OCI-LY1 (cell line): ENCODE results near the gene MYOZ3.

Experiments used
- H2AFZ ChIP-seq: fragments of 200-600 bp; sonication (generic), shearing (Covaris generic); 2 replicates; pipeline ENCODE4 v1.6.0; 2014; ENCODE audit warnings: antibody characterized with exemption, mild to moderate bottlenecking, low read length
- H3F3A ChIP-seq: fragments of 200-600 bp; sonication (generic), shearing (Covaris generic); 2 replicates; pipeline ENCODE4 v1.6.0; 2014; ENCODE audit warnings: mild to moderate bottlenecking, antibody characterized with exemption, low read length, moderate library complexity; ENCODE audit not compliant: insufficient read depth
- H3K27ac ChIP-seq: fragments of 200-600 bp; sonication (generic); 2 replicates; pipeline ENCODE4 v1.5.1; 2014; ENCODE audit warnings: low read length, mixed run types, mild to moderate bottlenecking, low read depth; ENCODE audit not compliant: poor library complexity, severe bottlenecking
- H3K27me3 ChIP-seq: fragments of 200-600 bp; sonication (generic); 2 replicates; pipeline ENCODE4 v1.6.0; 2014; ENCODE audit warnings: antibody characterized with exemption, mild to moderate bottlenecking, low read length, moderate library complexity; ENCODE audit not compliant: insufficient read depth
- H3K36me3 ChIP-seq: fragments of 200-600 bp; sonication (generic); 2 replicates; pipeline ENCODE4 v1.6.1; 2014; ENCODE audit warnings: mild to moderate bottlenecking, antibody characterized with exemption, low read length, moderate library complexity, mixed read lengths; ENCODE audit not compliant: insufficient read depth
- H3K4me1 ChIP-seq: fragments of 200-600 bp; sonication (generic); 2 replicates; pipeline ENCODE4 v1.5.1; 2014; ENCODE audit warnings: mild to moderate bottlenecking, low read length, moderate library complexity; ENCODE audit not compliant: insufficient read depth, severe bottlenecking
- H3K4me2 ChIP-seq: fragments of 200-600 bp; sonication (generic), shearing (Covaris generic); 2 replicates; pipeline ENCODE4 v1.6.1; 2014; ENCODE audit warnings: low read length
- H3K4me3 ChIP-seq: fragments of 200-600 bp; sonication (generic); 2 replicates; pipeline ENCODE4 v1.5.1; 2014; ENCODE audit warnings: low read length, low read depth, mild to moderate bottlenecking, mixed read lengths; ENCODE audit not compliant: poor library complexity, severe bottlenecking
- H3K79me2 ChIP-seq: fragments of 200-600 bp; shearing (Covaris generic); 2 replicates; pipeline ENCODE4 v1.6.1; 2016; ENCODE audit warnings: mixed run types, low read length, mixed read lengths; ENCODE audit not compliant: insufficient read depth
- H3K9ac ChIP-seq: fragments of 200-600 bp; sonication (generic), shearing (Covaris generic); 2 replicates; pipeline ENCODE4 v1.6.1; 2014; ENCODE audit warnings: mild to moderate bottlenecking, low read length, mixed read lengths
- H3K9me2 ChIP-seq: fragments of 200-600 bp; sonication (generic), shearing (Covaris generic); 2 replicates; pipeline ENCODE4 v1.6.1; 2014; ENCODE audit warnings: low read depth, mild to moderate bottlenecking, low read length, mixed read lengths
- H3K9me3 ChIP-seq: fragments of 200-600 bp; shearing (Covaris generic); 2 replicates; pipeline ENCODE4 v1.6.1; 2014; ENCODE audit warnings: low read length, mixed read lengths
- H4K20me1 ChIP-seq: fragments of 200-600 bp; sonication (generic), shearing (Covaris generic); 2 replicates; pipeline ENCODE4 v1.6.0; 2016; ENCODE audit warnings: mild to moderate bottlenecking, low read length; ENCODE audit not compliant: insufficient read depth
- EZH2 ChIP-seq: fragments of 200-600 bp; sonication (generic), shearing (Covaris generic); IDR thresholded peaks from 2 replicates; pipeline ENCODE4 v1.8.0; 2017; ENCODE audit warnings: borderline replicate concordance, mixed run types, mild to moderate bottlenecking, antibody characterized with exemption, low read length, moderate library complexity, mixed read lengths
- TF ChIP-seq, protein P1 (sequence below): fragments of 200-600 bp; sonication (generic), shearing (Covaris generic); IDR thresholded peaks from 2 replicates; pipeline ENCODE4 v1.5.1; 2017; ENCODE audit warnings: mild to moderate bottlenecking, antibody characterized with exemption, low read length, moderate library complexity, mixed read lengths

MYOZ3 gene, protein sequence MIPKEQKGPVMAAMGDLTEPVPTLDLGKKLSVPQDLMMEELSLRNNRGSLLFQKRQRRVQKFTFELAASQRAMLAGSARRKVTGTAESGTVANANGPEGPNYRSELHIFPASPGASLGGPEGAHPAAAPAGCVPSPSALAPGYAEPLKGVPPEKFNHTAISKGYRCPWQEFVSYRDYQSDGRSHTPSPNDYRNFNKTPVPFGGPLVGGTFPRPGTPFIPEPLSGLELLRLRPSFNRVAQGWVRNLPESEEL

DNA sequence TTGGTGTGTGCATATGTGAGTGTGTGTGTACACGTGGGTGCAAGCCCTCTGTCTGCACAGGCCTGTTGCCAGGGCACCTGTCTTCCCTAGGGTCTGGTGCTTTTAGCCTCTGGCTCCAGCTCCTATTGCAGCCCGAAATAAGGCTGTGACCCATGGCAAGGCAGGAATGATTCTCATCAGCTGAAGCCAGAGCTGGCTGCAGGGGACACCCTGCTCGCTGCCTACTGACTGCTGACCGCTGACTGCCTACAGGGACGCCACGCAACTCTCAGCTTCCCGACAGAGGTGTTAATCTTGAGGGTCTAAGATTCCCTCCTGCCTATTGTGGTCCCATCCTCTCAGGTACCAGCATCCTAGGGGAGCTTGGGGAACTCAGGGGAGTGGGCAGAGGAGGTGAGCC lies at the start of gene MYOZ3:
Gene MYOZ3, plus strand, starts transcription at position 166 of the 400 bp plus-strand sequence. CDS start 1,691 bp downstream, outside the sequence.
- Histone ChIP-seq H3K4me2 (no peak within 1 kb of the TSS), H3K9me3 (no peaks in the 10 kb centered on the region), H4K20me1 (no peaks in the 10 kb centered on the region), H3K79me2 (no peaks in the 10 kb centered on the region), H3K4me3 (no peak within 1 kb of the TSS), H3K27me3 (peaks cover 6% of the 10 kb centered on the region; the same call in 1 of the 2 replicates), H3K27ac (no peak within 1 kb of the TSS), H3K9ac (no peak within 1 kb of the TSS), H3K9me2 (no peaks in the 10 kb centered on the region), H2AFZ (no peak within 1 kb of the TSS), H3K4me1 (peaks cover 6% of the 10 kb centered on the region), H3K36me3 (no peaks in the 10 kb centered on the region), H3F3A (no peaks in the 10 kb centered on the region)
- TF ChIP-seq, protein P1, sequence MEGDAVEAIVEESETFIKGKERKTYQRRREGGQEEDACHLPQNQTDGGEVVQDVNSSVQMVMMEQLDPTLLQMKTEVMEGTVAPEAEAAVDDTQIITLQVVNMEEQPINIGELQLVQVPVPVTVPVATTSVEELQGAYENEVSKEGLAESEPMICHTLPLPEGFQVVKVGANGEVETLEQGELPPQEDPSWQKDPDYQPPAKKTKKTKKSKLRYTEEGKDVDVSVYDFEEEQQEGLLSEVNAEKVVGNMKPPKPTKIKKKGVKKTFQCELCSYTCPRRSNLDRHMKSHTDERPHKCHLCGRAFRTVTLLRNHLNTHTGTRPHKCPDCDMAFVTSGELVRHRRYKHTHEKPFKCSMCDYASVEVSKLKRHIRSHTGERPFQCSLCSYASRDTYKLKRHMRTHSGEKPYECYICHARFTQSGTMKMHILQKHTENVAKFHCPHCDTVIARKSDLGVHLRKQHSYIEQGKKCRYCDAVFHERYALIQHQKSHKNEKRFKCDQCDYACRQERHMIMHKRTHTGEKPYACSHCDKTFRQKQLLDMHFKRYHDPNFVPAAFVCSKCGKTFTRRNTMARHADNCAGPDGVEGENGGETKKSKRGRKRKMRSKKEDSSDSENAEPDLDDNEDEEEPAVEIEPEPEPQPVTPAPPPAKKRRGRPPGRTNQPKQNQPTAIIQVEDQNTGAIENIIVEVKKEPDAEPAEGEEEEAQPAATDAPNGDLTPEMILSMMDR: no peak
- no peak for TF ChIP-seq EZH2

DNA sequence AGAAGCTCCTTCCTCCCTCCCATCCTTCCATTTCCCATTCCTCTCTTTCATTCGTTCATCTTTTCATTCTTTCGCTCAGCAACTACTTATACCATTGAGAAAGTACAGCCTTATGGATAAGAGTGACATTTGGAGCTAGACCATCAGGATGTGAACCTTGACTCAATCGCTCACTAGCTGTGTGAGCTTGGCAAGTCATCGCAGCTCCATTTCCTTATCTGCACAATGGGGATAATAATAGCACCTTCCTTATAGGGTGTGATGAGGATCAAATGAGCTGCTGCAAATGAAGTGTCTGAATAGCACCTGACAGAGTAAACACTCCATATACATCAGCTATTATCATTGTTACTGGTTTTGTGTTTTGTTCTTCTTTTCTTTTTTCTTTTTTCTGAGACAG lies 48.6 kb upstream of the MYOZ3 start:
- Histone ChIP-seq H3F3A (no peaks in the 10 kb centered on the region), H3K9me3 (no peaks in the 10 kb centered on the region), H3K9ac (no peak overlapping the region), H3K4me3 (no peak overlapping the region), H3K9me2 (no peaks in the 10 kb centered on the region), H3K36me3 (no peaks in the 10 kb centered on the region), H3K27ac (no peak overlapping the region), H3K4me1 (no peaks in the 10 kb centered on the region), H4K20me1 (no peaks in the 10 kb centered on the region), H3K27me3 (peaks cover 5% of the 10 kb centered on the region; the same call in 1 of the 2 replicates), H3K4me2 (no peak overlapping the region), H3K79me2 (no peaks in the 10 kb centered on the region), H2AFZ (no peak overlapping the region)
- TF ChIP-seq, protein P1: no peak
- TF ChIP-seq EZH2: no peak

DNA sequence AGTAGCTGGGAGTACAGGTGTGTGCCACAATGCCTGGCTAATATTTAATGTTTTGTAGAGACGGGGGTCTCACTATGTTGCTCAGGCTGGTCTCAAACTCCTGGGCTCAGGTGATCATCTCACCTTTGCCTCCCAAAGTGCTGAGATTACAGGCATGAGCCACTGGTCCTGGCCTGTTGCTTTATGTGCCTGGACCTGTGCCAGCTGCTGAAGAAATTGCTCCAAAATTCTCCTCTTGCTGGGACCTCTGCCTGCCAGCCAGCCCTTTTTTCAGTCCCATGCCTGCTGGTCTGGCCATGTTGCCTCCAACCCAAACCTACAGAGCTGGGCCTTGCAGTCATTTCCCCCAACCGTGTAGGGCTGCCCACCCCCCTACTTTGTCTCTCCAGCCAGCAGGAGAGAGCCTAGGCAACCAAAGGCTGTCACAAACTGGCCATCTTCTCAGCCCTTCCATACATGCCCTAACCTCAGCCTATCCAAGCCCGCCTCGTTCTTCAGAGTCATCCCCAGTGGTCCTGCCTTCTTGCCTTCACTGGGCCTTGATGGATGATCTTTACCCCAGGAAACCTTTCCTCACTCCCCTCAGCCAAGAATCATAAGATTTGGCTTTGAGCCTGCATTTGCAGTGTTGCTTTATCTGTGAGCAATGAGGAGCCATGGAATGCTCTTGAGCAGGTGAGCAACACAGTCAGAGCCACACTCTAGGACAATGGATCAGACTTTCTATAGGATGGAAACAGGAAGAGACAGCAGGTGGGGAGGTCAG lies 48.0 kb upstream of the MYOZ3 start:
- H3K9ac ChIP-seq: no peak overlapping the region
- no peaks in the 10 kb centered on the region for H3F3A ChIP-seq
- H3K9me2 ChIP-seq: no peaks in the 10 kb centered on the region
- no peak overlapping the region for H3K27ac ChIP-seq
- TF ChIP-seq, protein P1: no peak
- no peak for TF ChIP-seq EZH2
- H3K79me2 ChIP-seq: no peaks in the 10 kb centered on the region
- H3K36me3 ChIP-seq: no peaks in the 10 kb centered on the region
- H3K4me1 ChIP-seq: no peaks in the 10 kb centered on the region
- H4K20me1 ChIP-seq: no peaks in the 10 kb centered on the region
- H3K4me2 ChIP-seq: no peak overlapping the region
- no peak overlapping the region for H2AFZ ChIP-seq
- no peaks in the 10 kb centered on the region for H3K9me3 ChIP-seq
- H3K4me3 ChIP-seq: no peak overlapping the region
- H3K27me3 ChIP-seq: peaks cover 5% of the 10 kb centered on the region; the same call in 1 of the 2 replicates
